T-helper 1 cell treated with Interleukin-12 subunit alpha and Interleukin-12 subunit beta and Interleukin-4 antibody, amounts not matched to agents 30 ng/mL and 1 ng/mL, for 36 hours (primary cell): ENCODE data around the gene GALNS. TPM values are rescaled to one million over a fixed set of nuclear protein-coding genes. Genes with fewer than 3 reads are reported as not detected.

Experiments used
- intact Hi-C: fragments of 100-400 bp; cut with micrococcal nuclease; formaldehyde crosslinking; loops from one replicate; pipeline ENCODE4 v1.15.1; 2024
- total RNA-seq: library from RNA; stranded (reverse); gene quantifications from 2 replicates; pipeline ENCODE4 v1.2.3, GENCODE V29; 2022

Gene GALNS
- total RNA-seq, 1 donor from 2014 or later = 42.0 TPM

- intact Hi-C loops = no loop called here
Measured at GRCh38 chr16:88818575-88818874, 38.2 kb downstream of the GALNS start.

GRCh38 chr16:88817785-88818574 lies 38.8 kb downstream of the GALNS start:
- intact Hi-C loops = no loop called here

GRCh38 chr16:88816736-88817535 lies 39.8 kb downstream of the GALNS start:
- intact Hi-C loops = loop anchor here (1.0 kb wide), 3 partner anchors 40 to 399 kb away; partner anchors contain the start of gene TRAPPC2L

DNA sequence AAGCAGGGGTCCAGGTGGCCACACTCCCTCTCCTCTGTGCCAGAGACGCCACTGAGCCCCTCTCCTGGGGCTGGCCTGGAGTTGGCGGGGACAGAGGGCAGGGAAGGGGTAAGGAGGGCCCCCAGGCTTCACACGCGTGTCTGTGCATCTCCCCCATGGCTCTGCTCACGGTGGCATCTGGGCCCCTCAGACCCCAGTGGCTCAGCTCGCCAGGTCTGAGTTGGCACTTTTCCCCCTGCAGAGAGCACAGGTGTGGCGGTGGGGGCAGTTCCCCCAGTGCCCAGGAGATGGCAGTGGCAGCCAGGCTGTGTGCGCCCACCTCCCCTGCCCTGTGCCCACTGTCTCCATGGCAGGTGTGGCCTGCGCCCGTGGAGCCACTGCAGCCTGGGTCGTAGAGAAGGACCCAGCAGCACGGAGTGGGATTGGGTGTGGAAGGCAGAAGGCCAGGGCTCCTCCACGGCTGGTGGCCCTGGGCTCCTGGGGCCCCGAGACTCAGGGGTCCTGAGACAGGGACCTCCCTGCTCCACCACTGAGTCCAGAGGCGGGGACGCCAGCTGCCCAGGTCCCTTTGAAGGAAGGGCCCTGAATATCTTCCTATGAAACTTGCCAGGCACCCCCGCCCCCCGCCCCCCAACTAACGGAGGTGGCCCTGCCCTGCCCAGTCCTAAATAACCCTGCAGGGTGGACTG lies 40.7 kb downstream of the GALNS start:
- intact Hi-C loops = loop anchor here (1.0 kb wide), 3 partner anchors 41 to 400 kb away; partner anchors contain the start of gene TRAPPC2L

DNA sequence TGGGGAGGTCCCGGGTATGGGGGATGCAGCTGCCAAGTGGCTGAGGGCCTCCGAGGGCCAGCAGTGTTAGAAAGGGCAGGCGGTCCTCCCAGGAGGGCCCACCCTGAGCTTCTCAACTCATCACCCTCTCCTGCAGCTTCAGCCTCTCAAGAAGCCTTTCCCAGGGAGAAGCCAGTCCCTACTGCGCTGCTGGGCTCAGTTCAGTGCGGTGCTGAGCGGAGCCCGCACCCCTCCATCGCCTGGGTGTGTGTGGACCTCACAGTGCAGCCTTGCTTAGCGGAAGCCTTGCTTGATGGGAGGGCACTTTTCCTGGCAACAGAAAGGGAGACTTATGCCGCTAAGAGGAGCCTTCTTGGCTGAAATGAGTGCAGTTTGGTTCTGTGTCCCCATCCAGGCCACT lies 41.5 kb downstream of the GALNS start:
- intact Hi-C loops = no loop called here

- intact Hi-C loops = loop anchor here (5.0 kb wide), 2 partner anchors 678 to 862 kb away; partner anchors contain the start of genes ANKRD11 and BANP
Measured at GRCh38 chr16:88814144-88814502, 42.6 kb downstream of the GALNS start.

DNA sequence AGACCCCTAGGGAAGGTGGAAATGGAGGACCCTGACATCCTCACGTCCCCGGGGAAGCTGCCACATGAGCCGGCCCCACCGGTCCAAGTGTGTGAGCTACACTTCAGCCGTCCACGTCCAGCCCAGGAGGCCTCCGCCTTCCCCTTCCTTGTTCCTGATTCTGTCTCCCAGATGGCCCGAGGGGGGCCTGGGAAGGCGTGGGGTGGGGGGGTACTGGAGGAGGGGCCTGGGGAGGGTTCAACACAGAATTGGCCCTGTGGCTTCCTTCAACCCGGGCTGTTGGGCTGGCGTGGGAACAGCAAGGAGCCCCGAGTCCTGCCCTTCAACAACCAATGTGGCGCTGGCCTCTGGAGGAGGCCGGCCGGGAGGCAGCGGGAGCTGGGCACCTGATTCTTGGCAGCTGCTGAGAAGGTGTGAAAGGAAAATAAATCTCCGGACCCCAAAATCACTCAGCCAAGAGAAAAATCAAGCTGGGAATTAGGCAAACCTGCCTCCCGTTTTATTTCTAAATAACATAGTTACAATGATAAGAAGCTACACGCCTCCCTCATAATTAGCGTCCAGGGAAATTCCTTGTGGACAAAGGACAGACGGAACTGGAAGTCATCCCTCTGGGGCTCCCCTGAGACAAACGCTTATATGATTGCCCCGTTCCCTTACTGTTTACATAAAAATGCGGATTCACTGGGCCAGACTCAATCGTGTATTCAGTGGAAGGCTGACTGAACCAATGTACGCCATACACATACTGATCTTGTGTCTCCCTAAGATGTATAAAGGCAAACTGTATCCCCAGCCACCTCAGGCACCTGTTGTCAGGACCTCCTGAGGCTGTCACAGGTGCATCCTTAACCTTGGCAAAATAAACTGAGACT lies 43.2 kb downstream of the GALNS start:
- intact Hi-C loops = loop anchor here (5.0 kb wide), 2 partner anchors 679 to 861 kb away; partner anchors contain the start of genes ANKRD11 and BANP

DNA sequence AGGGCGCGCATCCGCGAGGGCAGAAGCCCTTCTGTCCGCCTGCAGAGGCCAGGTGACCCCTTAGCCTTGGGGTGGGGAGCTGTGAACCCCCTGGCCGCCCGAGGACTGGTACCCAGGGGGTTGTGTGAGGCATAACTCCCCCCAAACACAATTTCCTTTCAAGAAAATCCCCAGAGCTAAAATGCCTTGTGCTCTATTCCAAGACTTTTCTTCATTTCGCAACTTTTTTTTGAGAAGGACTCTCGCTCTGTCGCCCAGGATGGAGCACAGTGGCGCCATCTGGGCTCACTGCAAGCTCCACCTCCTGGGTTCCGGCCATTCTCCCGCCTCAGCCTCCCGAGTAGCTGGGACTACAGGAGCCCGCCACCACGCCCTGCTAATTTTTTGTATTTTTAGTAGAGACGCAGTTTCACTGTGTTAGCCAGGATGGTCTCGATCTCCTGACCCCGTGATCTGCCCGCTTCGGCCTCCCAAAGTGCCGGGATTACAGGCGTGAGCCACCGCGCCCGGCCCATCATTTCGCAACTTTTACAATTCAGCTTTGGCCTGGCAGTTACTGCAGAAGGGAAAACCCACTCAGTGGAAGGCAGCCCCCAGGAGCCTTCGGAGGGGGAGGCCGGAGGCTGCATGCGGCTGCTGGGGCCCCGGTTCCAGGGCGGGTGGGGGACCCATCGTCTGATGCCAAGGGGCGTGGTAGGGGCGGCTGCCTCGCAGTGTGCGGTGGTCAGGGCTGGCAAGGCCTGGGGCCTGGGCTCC lies 44.1 kb downstream of the GALNS start:
- intact Hi-C loops = loop anchor here (1.0 to 5.0 kb wide), 9 partner anchors 9 to 860 kb away; partner anchors contain the start of genes ANKRD11, BANP, CDH15 and CDT1

DNA sequence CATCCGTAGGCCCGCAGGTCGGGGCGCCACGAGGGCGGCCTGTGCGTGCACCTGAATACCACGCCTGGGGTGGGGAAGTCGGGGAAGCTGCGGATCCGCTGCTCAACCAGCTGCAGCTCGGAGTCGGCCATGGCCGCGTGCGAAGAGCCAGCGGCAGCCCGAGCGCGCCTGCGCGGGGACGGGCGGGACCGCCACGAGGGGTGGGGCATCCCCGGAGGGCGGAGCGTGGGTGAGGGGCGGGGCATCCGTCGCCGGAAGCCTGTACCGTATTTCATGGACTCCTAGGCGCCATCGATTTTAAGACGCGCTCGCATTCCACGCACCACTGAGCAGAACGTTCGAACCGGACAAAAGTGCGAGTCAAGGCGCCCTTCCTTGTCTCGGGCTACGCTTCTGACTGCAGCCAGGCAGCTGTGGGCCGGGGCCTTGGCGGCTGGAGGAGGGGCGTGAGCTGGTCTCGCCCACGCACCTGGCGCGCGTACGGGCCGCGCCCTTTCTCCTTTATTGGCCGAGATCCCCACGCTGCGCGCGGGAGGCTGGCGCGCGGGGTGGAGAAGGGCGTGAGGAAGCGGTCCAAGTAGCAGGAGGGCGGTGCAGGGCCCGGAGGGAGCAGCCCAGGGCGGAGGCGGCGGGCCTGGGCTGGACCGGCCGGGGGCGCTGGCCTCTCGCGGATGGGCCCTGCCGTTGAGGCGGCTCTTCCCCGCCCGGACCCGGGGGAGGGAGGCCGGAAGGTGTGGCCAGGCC lies 44.8 kb downstream of the GALNS start, which contains the start of gene APRT:
APRT (minus strand) TSS at position 160 of the 744 bp plus-strand sequence; CDS start at position 131, 29 bp downstream.
- intact Hi-C loops = loop anchor here (1.0 to 5.0 kb wide), 9 partner anchors 9 to 860 kb away; partner anchors contain the start of genes ANKRD11, BANP, CDH15 and CDT1

- intact Hi-C loops = loop anchor here (5.0 kb wide), 2 partner anchors 681 to 859 kb away; partner anchors contain the start of genes ANKRD11 and BANP
Measured at GRCh38 chr16:88810912-88811768, 45.6 kb downstream of the GALNS start.

DNA sequence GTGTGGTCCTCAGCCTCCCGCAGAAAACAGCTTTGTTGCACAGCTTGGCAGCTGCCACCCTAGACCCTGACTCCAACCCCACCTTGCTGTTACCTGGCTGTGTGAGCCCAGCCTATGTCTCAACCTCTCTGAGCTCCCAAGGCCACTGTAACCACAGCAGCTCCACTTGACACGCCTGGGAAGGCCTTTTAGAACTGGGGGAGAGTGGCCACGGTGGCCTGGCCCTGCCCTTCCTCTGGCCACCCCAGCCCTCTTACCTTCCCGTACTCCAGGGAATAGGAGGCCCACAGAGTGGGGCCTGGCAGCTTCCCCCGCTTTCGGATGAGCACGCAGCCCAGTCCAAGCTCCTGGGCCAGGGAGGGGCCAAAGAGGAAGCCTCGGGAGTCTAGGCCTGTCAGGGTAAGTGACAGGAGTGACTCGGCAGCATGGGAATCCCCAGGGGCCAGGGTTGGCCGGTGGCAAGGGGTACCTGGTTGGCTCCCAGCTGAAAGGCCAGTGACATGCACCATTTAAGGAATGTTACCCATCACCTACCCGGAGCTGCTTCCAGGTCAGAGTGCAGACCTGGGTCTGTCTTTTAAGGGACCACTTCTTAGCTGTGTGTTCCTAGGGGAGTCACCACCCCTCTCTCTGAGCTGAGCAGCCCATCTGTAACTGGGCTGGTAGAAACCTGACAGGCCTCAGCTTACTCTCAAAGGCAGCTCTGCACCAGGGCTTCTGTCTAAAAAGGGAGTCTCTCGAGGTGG lies 46.4 kb downstream of the GALNS start:
- intact Hi-C loops = loop anchor here (5.0 kb wide), 2 partner anchors 682 to 858 kb away; partner anchors contain the start of genes ANKRD11 and BANP

DNA sequence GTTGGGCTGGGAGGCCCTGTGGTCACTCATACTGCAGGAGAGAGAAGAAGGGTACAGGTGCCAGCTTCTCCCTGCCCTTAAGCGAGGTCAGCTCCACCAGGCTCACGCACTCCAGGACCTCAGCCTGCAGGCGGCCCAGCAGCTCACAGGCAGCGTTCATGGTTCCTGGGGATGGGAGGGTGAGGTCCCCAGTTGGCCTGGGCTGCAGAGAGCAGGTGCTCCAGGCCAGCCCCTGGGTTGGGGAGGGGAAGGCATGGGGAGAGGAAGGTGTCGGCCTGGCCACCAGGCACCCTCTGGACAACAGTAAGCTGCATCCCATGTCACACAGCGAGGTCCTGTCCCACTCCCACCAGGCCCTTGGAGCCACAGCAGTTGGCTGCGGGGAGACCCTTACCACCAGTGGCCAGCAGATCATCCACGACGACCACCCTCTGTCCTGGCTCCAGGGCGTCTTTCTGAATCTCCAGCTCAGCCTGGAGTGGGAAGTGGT lies 47.0 kb downstream of the GALNS start:
- intact Hi-C loops = loop anchor here (5.0 kb wide), 2 partner anchors 683 to 857 kb away; partner anchors contain the start of genes ANKRD11 and BANP

GRCh38 chr16:88809068-88809675 lies 47.6 kb downstream of the GALNS start:
- intact Hi-C loops = no loop called here

DNA sequence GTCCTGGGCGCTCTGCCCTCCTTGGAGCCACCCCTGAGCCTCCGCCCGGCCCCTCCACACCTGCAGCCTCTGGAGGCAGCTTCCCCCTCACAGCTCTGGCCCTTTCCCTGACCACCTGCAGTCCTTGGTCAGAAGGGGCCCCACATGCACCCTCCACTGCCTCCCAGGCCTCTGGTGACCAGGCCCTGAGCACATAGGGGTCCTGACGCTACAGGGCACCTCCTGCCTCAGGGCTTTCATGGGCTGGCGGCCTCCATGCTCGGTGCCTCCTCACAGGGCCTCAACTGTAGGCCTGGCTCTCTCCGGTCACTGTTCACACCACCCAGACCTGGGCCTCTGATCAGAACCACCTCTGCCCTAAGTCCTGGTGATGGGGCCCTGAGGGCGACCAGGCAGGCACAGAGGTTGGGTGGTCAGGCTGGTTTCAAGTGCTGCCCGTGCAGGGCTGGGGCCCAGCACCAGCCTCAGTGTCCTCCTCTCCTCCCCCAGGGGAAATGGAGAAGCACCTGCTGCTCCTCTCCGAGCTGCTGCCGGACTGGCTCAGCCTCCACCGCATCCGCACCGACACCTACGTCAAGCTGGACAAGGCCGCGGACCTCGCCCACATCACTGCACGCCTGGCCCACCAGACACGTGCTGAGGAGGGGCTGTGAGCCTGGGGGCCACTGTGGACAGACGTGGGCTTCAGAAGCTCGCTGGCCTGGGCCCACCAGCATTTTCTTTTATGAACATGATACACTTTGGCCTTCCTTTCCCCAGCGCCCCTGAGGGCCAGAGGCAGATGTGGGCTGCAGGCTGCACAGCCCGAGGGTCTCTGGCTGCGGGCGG lies 48.9 kb downstream of the GALNS start:
- intact Hi-C loops = no loop called here

GRCh38 chr16:88807142-88807625 lies 49.6 kb downstream of the GALNS start:
- intact Hi-C loops = no loop called here
